VCaP (cell line): ENCODE measurements around the gene GAB1.
"Not testable (repeated sequence)": the region's sequence is repeated elsewhere in the genome, so short reads cannot be mapped to it uniquely, and the experiment has no call there.

Experiments
- H3K27ac ChIP-seq: fragments of 450-650 bp; 2 replicates; pipeline ENCODE4 v1.5.1; 2017
- CTCF ChIP-seq: fragments of 450-650 bp; conservative IDR thresholded peaks from 2 replicates; pipeline ENCODE4 v1.5.1; 2017; ENCODE audit warnings: mild to moderate bottlenecking, moderate library complexity

The GAB1 gene

GRCh38 chr4:143345356-143345755, 8.7 kb downstream of the GAB1 start:
- H3K27ac ChIP-seq: no peak overlapping the region
- TF ChIP-seq CTCF: no peak

- no peak overlapping the region for H3K27ac ChIP-seq
- TF ChIP-seq CTCF: no peak
Observed at GRCh38 chr4:143346206-143346605, 9.5 kb downstream of the GAB1 start.

GRCh38 chr4:143347484-143348111, 10.9 kb downstream of the GAB1 start:
- TF ChIP-seq CTCF: no peak
- no peak overlapping the region for H3K27ac ChIP-seq

GRCh38 chr4:143348233-143349077, 11.8 kb downstream of the GAB1 start:
- no peak overlapping the region for H3K27ac ChIP-seq
- TF ChIP-seq CTCF: no peak

- H3K27ac ChIP-seq: not testable (repeated sequence)
Observed at GRCh38 chr4:143349858-143350527, 13.3 kb downstream of the GAB1 start.

- no peak for TF ChIP-seq CTCF
- peak overlapping the region; percentile 61 for H3K27ac ChIP-seq
Observed at GRCh38 chr4:143351149-143351691, 14.5 kb downstream of the GAB1 start.

GRCh38 chr4:143351774-143352451, 15.2 kb downstream of the GAB1 start:
- H3K27ac ChIP-seq: peak overlapping the region; percentile 61
- no peak for TF ChIP-seq CTCF
